ENCODE results near the gene FAM174B.
A peak's percentile ranks its signal among the peaks of the same experiment; 100 is the strongest.

Gene FAM174B

DNA sequence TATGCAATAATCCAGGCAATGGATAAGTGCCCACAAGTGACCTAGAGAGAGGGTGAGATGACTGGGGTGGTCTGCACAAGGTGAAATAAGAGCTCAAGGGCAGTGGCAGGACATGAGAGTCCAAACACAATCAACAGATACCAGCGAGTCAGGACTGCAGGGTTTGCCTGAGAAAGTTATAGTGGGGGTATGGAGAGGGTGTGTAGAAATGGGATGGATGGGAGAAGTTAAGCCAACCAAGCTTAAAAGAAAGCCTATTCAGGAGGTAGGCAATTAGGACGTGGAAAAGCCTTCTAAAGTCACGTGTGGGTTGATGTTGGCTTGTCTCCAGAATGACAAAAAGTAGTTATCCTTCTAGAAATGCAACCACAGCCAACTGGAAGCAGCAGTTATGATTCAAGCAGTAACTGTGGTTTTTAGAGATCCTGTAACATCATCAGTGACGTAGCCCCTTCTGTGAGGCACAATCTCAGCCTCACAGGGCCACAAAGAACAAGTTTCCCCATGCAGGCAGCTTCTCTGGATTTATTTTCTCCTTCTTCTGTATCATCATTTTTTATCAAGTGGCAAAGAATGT lies 56.1 kb downstream of the FAM174B start:
- peak; percentile 10 for DNase-seq

- DNase-seq, result no peak
Observed at GRCh38 chr15:92597548-92597947, 58.0 kb downstream of the FAM174B start.

DNA sequence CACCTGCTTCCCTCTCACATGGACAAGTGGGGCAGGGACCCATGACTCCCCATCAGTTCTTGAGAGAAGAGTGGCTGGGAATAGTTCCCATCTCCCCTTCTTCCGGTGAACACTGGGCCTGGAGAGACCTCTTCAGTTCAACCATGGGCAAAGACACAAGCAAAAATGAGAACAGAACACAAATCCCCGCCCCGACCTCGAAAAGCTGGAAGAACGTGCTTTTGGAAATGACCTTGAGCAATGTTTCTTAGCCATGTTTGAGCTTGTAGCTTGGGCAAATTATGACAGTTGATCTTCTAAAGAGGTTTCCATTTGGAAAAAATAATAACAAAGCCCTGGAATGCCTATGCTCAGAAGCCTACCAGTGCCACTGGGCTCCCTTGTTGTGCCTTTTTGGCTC lies 59.0 kb downstream of the FAM174B start:
- peak; percentile 36 for DNase-seq

GRCh38 chr15:92595506-92596381 lies 59.8 kb downstream of the FAM174B start:
- DNase-seq, result no peak

DNA sequence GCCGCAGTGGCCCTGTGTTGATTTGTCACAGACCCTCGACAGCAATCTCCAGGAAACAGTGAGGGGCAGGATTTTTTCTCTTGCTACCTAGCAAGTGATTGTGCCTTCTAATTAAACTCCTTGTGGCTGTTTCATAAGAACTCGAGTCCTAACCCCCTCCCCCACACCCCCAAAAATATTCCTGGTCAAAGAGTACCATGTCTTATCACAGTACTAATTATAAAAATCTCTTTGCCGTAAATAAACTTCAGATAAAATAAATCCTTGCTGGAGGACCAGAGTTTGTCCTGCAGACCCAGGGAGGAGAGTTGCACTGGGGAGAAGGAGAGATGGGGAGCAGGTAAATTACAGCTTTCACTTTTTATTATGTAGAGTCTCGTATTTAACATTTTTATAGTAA lies 64.3 kb downstream of the FAM174B start:
- no peak for DNase-seq

DNA sequence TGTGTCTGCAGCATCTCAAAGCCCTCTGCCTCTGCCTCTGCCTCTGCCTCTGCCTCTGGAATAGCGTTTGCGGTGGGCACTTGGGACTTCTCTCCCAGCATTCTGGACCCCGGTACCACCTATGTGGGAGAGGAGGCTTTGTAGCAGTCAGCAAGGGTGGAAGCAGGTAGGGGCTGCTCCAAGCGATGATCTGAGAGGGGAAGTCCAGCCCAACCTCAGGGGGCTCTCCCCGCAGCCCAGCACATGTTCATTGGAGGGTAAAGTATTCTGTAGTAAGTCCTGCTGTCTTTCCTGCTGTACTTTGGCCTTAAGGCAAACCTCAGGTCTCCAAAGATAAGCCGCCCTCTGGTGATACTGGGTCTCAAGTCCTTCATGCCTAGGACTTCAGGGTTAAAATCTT lies 68.6 kb downstream of the FAM174B start:
- no peak for DNase-seq

DNA sequence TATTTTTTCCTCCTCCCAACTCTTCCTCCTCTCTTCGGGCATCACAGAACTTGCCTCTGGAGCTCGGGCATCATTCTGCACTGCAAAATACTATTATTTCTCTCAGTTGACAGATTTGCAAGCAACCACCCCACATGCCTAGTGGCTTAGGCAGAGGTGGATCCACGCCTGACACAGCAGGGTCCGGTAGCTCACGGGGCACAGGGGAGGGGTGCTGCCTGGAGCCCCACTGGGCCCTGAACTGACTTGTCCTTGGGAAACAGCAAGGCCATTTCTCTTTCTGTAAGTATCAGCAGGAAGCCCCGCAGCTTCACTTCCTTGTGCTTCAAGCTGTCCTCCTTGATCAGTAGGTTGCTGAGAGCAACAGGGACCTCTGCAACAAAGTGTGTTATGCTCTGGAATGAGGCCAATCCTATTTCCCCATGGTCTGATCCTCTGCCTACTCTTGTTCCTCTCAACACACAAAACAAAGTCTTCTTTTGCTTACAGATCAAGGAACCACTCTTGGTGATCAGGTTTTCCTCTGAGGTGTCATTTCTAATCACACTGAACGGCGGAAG lies 69.1 kb downstream of the FAM174B start:
- no peak for DNase-seq

DNA sequence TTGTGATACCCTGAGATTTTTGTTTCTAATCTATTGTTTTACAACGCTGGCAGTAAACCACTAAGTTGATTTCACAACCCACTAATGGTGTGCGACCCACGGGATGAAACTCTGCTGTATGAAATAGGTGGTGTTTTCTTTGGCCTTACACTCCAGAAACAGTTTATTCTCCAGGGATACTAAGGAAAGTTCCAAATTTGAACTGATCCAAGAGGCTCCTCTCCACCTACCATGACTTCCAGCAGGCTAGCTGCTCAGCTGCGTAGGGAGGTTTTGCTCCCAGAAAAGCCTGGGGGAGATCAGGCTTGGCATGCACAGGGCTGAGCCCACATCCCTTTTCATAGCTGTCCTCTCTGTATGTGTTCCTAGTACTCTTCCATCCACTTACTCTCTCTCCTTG lies 71.5 kb downstream of the FAM174B start:
- no peak for DNase-seq

- DNase-seq, result no peak
Observed at GRCh38 chr15:92583096-92584034, 72.2 kb downstream of the FAM174B start.

- DNase-seq, result no peak
Observed at GRCh38 chr15:92582206-92582605, 73.4 kb downstream of the FAM174B start.

DNA sequence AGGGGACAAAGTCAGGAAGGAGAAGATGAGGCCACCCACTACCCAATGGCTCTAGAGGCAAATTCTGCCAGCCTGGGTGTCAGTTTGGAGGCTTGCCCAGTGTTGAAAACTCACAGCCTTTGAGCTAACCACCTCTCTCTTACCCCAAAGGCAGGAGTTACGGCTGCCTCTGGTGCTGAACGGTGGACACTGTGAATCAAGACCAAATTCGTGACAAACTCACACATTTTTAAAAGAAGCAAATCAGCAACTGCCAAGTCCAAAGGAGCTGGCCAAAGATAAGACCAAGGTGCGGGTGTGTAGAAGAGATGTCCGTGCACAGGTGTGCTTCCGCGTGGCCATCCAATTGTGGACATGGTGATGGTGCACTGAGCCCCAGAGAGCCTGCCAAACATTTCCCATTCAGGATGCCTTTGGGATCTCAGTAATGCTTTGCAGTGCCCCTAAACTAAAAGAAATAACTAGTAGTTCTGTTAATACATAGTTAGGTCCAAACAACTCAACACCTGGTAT lies 74.6 kb downstream of the FAM174B start:
- DNase-seq, result no peak

DNA sequence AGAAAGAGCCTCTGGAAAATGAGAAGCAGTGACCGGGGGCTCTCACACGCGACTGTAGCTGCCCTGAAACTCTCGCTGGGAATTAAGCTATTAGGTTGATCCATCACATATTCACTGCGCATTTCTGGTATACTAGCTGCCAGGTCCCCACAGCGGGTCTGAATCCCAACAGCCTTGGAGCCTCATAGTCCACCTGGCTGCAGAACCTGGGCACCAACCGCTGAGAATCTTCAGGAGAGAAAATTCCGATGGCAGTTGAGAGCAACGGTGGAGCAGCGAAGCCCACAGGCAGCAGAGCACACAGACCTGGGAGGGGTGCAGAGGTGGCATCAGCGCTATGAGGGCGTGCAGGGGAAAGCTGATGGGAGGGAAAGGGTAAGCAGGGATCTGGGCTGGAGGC lies 75.1 kb downstream of the FAM174B start:
- no peak for DNase-seq

DNA sequence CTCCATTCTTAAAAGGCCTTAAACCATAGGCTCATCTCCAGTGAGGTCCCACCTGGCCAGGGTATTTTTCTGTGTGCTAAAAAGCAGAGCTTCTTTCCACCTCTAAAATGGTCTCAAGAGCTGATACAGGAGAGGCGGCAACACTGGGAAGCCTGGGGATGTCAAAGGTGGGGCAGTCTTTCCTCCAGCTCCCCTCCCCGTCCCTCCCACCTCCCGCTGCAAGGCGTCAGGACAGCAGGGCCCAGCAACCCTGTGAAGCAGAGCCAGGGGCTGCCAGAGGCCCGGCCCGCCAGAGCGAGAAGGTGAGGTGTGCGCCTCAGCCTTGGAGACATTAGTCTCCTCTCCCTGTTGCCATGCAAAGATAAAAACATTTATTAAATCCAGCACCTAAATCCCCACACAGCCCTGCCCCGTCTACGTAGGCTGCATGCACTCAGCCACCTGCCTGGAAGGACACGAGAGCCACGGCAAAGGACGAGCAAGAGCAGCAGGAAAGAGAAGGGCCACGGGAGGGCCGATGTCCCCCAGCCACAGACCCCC lies 75.6 kb downstream of the FAM174B start:
- no peak for DNase-seq

DNA sequence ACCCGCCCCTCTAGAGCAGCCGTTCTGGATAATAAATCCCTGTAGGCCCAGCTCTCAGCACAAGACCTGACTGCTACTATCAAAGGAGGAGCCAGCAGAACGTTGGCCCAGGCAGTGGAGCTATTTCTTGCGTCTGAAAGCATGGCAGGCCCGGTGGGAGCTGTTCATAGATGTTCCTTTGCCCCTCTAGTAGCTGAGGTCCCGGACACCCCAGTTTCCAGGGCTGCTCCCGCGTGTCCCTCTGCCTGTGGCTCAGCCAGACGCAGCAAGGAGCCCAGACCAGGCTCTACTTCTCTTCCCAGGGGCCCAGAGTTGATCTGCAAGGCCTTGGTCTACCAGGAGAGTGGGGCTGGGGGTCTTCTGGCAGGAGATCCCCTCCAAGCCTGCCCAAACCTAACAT lies 76.1 kb downstream of the FAM174B start:
- DNase-seq, result no peak

GRCh38 chr15:92578096-92578835 lies 77.3 kb downstream of the FAM174B start:
- DNase-seq, result no peak

DNA sequence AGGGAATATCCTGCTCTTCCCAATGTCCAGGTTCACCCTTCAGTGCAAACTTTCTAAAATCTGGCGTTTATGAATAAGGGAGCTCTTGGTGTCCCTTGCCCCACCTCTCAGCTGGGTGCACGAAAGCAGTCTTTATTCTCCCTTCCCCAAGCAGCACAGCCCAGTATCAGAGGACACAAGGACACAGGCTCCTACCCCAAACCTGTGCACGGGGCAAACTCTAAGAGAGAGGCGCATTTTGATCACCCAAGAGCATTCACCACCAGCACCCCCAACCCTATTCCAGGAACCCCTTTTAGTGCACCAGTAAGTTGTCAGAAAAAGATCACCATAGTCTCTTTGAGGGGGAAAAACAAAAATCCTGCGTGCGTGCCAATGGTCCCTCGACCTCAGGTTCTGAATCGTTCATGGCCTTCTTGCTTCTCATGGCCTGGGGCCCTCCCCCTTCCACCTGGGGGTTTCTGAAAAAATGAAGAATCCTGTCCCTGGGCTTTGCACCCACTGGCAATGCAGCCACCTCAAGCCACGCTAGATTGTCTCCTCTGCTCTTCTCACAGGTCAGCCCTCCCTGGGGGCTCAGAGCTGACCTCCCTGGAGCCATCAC lies 78.9 kb downstream of the FAM174B start:
- DNase-seq, result no peak

GRCh38 chr15:92574566-92574965 lies 81.0 kb downstream of the FAM174B start:
- no peak for DNase-seq

- no peak for DNase-seq
Observed at GRCh38 chr15:92574161-92574560, 81.4 kb downstream of the FAM174B start.

- DNase-seq, result no peak
Observed at GRCh38 chr15:92571824-92572223, 83.8 kb downstream of the FAM174B start.

DNA sequence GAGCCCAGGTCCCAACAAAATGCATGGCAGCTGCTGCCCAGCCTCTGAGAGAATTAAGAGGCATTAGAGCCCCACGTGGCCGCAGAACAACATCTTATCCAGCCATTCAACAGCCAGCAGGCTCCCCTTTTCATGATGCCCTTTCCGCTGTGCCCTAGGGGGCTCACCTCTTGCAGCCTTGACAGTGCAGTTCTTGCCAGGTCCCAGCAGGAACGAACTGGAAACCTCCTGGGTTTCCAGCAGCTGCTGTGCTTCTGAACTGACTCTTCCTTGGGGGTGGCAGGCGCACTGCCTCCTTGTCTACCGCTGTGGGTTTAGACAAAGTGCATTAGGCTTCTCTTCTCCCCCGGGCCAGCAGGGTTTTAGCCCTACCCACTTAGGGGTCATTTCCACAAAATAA lies 85.2 kb downstream of the FAM174B start:
- DNase-seq, result no peak

DNA sequence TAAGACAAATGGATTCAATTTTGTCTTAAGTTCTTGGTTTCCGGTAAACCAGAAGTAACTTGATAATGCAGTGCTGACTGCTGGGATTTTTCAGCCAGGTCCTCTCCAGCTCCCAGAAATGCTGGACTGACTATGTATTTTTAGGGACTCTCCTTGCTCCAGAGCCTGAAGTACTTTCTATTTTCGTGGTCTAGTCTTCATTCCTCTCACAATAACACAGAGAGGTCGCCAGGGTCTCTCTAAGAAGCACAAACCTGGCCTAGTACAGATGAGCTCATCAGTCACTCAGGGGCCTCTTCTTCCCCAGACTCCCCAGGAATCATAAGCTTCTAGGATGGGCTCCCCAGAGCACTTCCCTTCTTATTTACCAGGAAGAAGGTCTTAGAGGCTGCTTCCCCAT lies 85.8 kb downstream of the FAM174B start:
- no peak for DNase-seq

Measured in activated effector memory CD4-positive, alpha-beta T cell treated with anti-CD3 and anti-CD28 coated beads, Interleukin-2, amount 50 U/mL, for 16 hours (primary cell).